Stimulated activated CD4-positive, alpha-beta T cell treated with anti-CD3 and anti-CD28 coated beads, Interleukin-2, amount 100 ng/mL, for 24 hours (primary cell): ENCODE data around the gene KRTAP19-8.

ENCODE experiments used
- DNase-seq, 2 donors: peaks; one replicate each; pipeline ENCODE4 v3.0.0-alpha.2; 2020

The KRTAP19-8 gene

DNA sequence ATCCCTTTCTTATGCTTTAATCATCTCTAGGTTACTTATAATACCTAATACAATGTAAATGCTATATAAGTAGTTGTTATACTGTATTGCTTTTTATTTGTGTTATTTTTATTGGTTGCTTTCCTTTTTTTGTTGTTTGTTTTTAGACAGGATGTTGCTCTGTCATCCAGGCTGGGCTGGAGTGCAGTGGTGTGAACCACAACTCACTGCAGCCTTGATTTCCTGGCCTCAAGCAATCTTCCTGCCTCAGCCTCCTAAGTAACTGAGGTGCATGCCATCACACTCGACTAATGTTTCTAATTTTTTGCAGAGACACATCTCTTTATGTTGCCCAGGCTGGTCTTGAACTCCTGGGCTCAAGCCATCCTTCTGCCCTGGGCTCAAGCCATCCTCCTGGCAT lies 26.9 kb downstream of the KRTAP19-8 start:
- DNase-seq: no peak

DNA sequence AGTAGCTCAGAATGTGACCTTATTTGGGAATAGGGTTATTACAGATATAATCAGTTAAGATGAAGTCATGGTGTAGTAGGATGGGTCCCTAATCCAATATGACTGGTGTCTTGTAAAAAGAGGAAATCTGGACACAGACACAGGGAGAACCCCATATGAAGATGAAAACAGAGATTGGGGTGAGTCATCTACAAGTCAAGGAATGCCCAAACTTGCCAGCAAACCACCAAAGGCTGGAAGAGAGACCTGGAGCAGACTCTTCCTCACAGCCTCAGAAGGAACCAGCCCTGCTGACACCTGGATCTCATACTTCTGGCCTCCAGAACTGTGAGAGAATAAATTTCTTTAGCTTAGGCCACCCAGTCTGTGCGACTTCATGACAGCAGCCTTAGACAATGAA lies 29.9 kb downstream of the KRTAP19-8 start:
- DNase-seq: no peak

DNA sequence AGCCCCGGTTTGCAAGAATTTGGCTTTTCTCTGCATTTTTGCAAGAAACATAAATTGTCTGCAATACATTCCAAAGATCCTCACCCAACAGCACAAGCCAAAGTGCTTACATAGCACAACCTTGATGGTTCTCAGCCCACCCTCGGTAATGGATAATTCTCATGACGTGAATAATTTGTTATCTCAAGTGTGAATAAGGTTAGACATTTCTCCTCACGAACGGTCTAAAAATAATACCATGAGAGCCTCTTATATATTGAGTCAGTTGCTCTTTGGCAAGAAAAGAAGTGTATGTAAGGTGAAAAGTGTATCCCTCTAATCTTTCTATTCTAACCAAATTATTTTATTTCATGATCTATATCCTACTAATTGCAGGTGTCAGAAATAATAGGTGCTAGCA lies 33.3 kb downstream of the KRTAP19-8 start:
- no peak for DNase-seq

DNA sequence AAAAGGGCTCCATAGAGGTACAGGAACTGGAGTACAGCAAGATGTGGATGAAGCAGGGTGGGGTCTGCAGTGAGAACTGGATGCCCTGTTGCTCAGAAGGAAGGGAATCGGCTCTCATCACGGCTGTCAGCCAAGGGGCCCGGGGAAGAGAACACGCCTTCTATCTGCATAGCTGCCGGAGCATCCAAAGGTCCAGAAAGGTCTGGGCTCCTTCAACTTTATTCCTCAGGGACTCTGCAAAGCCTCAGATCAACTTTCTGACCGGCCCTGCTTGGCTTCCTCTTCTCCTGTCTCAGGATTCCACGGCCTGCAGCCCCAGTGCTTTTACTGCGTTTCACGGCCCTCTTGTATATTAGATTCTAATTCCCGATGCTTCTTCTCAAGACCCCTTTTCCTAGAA lies 34.8 kb downstream of the KRTAP19-8 start:
- no peak for DNase-seq

DNA sequence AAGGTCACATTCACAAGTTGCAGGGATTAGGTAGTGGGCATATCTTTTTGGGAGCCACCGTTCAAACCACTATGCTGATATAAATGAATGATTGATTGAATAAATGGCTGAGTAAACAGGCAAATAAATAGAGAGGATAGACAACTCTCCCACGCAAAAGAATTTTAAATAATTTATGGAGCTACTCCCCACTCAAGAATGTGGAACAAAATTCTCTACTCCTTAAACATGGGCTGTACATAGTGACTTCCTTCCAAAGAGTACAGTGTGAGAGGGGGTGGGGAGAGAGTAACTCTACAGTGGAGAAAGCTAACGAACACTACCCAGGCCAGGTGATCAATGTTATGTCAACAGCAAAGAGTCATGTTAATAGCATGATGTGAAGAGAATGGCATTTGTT lies 40.7 kb downstream of the KRTAP19-8 start:
- no peak for DNase-seq

DNA sequence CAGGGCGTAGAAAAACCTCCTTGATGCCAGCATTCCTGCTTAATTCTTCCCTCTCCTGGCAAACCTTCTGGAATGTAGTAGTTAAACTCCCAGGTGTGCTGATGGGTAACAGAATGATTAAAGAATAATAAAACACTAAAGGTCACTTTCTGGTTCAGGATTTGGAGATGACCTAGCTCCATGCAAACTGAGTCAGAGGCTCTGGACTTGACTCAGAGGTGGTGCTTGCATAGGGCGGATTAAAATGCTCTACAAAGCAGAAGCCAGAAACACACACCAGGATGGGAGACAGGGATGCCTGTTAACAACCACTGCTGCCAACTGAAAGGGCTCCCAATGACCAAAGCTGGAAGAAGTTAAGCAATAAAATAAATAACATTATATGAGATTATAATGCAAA lies 41.5 kb downstream of the KRTAP19-8 start:
- no peak for DNase-seq

DNA sequence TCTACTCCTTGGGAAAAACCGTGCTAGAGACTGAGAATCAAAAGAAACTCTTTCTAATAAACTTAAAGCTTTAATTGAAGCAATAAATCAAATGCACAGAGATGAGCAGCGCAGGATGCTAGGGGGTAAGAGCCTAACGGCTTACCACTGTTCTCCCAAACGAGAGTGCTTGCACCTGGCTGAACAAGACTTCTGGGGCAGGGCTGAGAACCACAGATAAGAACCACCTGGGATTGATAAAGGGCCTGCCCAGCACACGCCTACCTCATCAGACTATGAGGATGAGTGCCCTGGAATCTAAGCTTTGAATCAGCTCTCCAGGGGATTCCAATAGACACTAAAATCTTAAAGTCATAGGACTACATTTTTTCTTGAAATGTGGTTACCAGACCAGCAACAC lies 43.3 kb downstream of the KRTAP19-8 start:
- DNase-seq: no peak

DNA sequence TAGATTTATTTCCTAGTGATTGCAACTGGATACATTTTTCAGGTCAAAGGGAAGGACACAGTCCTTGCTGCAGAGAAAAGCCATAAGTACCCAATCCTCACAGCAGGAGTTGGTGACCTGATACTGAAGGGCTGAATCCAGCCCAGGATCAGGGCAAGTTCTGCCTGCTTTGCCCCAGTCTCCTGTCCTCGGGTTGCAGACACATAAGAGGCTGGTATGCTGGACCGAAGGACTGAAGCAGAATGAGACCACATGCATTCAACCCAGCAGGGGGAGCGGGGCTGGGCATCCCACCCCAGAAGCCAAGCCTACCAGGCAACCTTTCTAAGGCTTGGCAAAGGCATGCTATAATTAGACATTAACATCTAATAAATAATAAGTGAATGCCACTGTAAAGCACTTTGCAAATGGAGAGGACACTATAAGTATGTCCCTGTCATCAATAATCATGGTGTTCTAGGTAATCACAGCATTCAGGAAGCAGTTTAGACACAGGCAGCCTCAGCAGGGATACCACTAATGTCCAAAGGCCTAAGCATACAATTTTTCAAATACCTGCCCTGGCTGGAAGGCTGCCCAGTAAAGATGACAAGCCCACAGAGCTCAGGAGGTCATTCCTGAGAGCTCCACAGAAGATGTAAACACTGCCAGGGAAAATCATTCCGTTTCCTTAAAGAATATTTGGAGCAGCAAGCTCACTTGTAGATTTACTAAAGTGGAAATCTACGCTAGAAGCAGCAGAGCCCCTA lies 47.6 kb downstream of the KRTAP19-8 start:
- DNase-seq: no peak

DNA sequence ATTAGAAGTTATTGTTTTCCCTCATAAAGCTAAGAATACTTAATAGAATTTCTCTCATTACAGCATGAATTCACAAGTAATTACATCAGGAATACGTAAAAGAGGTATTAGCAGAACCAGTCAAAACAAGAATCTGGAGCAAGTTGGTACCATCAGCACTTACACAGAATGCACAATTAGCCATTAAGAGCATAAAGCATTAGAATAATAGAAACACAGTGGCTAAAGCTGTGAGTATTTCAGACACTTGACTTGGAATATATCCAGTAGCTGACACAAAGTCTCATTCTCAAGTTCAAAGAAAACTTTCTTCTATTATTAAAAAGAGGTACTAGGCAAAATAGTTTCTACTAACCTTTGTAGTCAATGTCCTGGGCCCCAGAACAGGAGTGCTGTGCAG lies 49.6 kb downstream of the KRTAP19-8 start:
- DNase-seq: no peak
